ENCODE results near the gene MYPN.

DNA sequence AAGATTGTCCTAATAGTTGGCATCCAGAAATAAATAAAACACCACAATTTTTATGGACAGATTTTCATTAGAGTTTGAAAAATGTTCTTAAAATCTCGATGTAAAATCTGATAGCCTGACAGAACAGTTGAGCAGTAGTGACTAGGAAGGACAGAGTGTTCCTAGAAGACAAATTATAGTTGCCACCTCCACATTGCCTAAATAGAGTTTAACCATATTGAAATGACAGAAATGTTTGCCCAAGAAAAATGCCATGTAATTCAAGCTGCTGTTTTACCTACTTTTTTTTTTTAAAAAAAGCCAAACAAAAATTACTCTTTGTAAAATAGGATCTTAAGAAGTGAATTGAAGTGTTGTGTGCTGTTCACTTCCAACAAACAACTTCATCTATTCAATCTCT, 25.3 kb upstream of the MYPN start:
- TF ChIP-seq, protein P1, sequence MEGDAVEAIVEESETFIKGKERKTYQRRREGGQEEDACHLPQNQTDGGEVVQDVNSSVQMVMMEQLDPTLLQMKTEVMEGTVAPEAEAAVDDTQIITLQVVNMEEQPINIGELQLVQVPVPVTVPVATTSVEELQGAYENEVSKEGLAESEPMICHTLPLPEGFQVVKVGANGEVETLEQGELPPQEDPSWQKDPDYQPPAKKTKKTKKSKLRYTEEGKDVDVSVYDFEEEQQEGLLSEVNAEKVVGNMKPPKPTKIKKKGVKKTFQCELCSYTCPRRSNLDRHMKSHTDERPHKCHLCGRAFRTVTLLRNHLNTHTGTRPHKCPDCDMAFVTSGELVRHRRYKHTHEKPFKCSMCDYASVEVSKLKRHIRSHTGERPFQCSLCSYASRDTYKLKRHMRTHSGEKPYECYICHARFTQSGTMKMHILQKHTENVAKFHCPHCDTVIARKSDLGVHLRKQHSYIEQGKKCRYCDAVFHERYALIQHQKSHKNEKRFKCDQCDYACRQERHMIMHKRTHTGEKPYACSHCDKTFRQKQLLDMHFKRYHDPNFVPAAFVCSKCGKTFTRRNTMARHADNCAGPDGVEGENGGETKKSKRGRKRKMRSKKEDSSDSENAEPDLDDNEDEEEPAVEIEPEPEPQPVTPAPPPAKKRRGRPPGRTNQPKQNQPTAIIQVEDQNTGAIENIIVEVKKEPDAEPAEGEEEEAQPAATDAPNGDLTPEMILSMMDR (IDR thresholded peaks at IDR 0.05; ENCODE audit: low read depth, low read length), result no peak
- TF ChIP-seq POLR2A (IDR thresholded peaks at IDR 0.05; ENCODE audit: extremely low read depth, insufficient read length), result no peak
